RWPE1 (cell line): Measurements from ENCODE around the gene RELB.
A peak's percentile ranks its signal among the peaks of the same experiment; 100 is the strongest.

Source experiments
- CTCF ChIA-PET: fragments of 350-600 bp; sonication (Branson Sonifier 250); formaldehyde crosslinking; extraction: SDS; loops from one replicate; lab custom pipeline; 2021; lab: Yijun Ruan, JAX
- POLR2A ChIA-PET: fragments of 400-600 bp; formaldehyde crosslinking; extraction: SDS; loops from one replicate; lab custom pipeline; 2020; ENCODE audit warnings: antibody characterized with exemption; ENCODE audit not compliant: low non-redundant PET; lab: Yijun Ruan, JAX
- DNase-seq: peaks from one replicate; pipeline ENCODE4 v3.0.0; 2012; ENCODE audit warnings: low spot score
- H3K27ac ChIP-seq: fragments of 450-650 bp; 2 replicates; pipeline ENCODE4 v1.5.1; 2017
- TF ChIP-seq, protein P1 (sequence below): fragments of 450-650 bp; conservative IDR thresholded peaks from 2 replicates; pipeline ENCODE4 v1.5.1; 2017; ENCODE audit warnings: low read depth, mild to moderate bottlenecking

RELB gene

GRCh38 chr19:45082170-45082569, 80.9 kb downstream of the RELB start:
- TF ChIP-seq, protein P1, sequence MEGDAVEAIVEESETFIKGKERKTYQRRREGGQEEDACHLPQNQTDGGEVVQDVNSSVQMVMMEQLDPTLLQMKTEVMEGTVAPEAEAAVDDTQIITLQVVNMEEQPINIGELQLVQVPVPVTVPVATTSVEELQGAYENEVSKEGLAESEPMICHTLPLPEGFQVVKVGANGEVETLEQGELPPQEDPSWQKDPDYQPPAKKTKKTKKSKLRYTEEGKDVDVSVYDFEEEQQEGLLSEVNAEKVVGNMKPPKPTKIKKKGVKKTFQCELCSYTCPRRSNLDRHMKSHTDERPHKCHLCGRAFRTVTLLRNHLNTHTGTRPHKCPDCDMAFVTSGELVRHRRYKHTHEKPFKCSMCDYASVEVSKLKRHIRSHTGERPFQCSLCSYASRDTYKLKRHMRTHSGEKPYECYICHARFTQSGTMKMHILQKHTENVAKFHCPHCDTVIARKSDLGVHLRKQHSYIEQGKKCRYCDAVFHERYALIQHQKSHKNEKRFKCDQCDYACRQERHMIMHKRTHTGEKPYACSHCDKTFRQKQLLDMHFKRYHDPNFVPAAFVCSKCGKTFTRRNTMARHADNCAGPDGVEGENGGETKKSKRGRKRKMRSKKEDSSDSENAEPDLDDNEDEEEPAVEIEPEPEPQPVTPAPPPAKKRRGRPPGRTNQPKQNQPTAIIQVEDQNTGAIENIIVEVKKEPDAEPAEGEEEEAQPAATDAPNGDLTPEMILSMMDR: no peak
- H3K27ac ChIP-seq: no peak overlapping the region
- no peak for DNase-seq
- POLR2A ChIA-PET: no interaction called here
- CTCF ChIA-PET: no interaction called here

- peak overlapping the region; percentile 36 for H3K27ac ChIP-seq
- ChIA-PET POLR2A (interaction anchor here (0.6 to 0.7 kb wide), 2 partner anchors 48 to 73 kb away, joined by 3 read pairs; no protein-coding TSS in a partner anchor), CTCF (no interaction called here)
- TF ChIP-seq, protein P1: no peak
- no peak for DNase-seq
Observed at GRCh38 chr19:45086480-45086879, 85.2 kb downstream of the RELB start.

GRCh38 chr19:45087531-45087930, 86.3 kb downstream of the RELB start:
- CTCF ChIA-PET: interaction anchor here (0.5 kb wide), 1 partner anchor 37 kb away, joined by 4 read pairs; no protein-coding TSS in a partner anchor
- POLR2A ChIA-PET: no interaction called here
- TF ChIP-seq, protein P1: no peak
- H3K27ac ChIP-seq: peak overlapping the region; percentile 36
- DNase-seq: no peak
